ENCODE measurements around the gene PADI6. TPM values are rescaled to one million over a fixed set of nuclear protein-coding genes. Genes with fewer than 3 reads are reported as not detected.

The PADI6 gene
- total and polyA plus RNA-seq, 9 of the 15 experiments (the other 6 are each of a cell fraction or from before 2014, with no cell fraction given), result not detected

- POLR2A ChIA-PET, result interaction anchor here (0.8 to 2.4 kb wide), 6 partner anchors 8 to 328 kb away, joined by 3 to 14 read pairs (median 4); no protein-coding TSS in a partner anchor
- peaks cover 4% of the 10 kb centered on the region for H3K9me1 ChIP-seq (ENCODE audit: control insufficient read depth, insufficient read depth, low read length)
- ATAC-seq, result peak; percentile 6
- no peak overlapping the region for H3K27ac ChIP-seq (ENCODE audit: extremely low read depth, low read depth, low read length)
- H3K36me3 ChIP-seq (ENCODE audit: control insufficient read depth, insufficient read depth, low read length), result peaks cover 38% of the 10 kb centered on the region
- 21% methylated on average over 4 of the region's 6 CpGs for WGBS (ENCODE audit: insufficient coverage, low coverage, missing lambda C conversion rate)
- no peaks in the 10 kb centered on the region for H3K27me3 ChIP-seq (ENCODE audit: control insufficient read depth in 2 of 2, insufficient read depth in 2 of 2, low read length in 2 of 2)
- peak in 1 of 4 experiments; percentile 38 for DNase-seq (ENCODE audit: extremely low read depth in 1 of 4, low spot score in 3 of 4)
- no TSS peak for BruUV-seq (replicated peaks)
- no peaks in the 10 kb centered on the region for H3K79me2 ChIP-seq (ENCODE audit: control insufficient read depth, insufficient read depth, low read length)
- no peaks in the 10 kb centered on the region for H3K9me3 ChIP-seq (replicated peaks; ENCODE audit: control insufficient read depth, insufficient read depth, low read depth, low read length)
- CTCF ChIA-PET (ENCODE audit: low intra/inter-chr PET ratio), result no interaction called here
- intact Hi-C loops (cut with micrococcal nuclease), result loop anchor here (5.0 to 10.0 kb wide), 2 partner anchors 68 to 280 kb away; no protein-coding TSS in a partner anchor
- H3K4me1 ChIP-seq (replicated peaks in 1 of 2; ENCODE audit: control insufficient read depth in 2 of 2, insufficient read depth in 2 of 2, low read length in 2 of 2), result peaks cover 21 to 51% of the 10 kb centered on the region in 2 experiments; a peak in 4 of 5 replicates
- peaks cover 10% of the 10 kb centered on the region; the same call in 1 of the 2 replicates for H4K20me1 ChIP-seq (replicated peaks; ENCODE audit: control insufficient read depth, insufficient read depth, low read length)
- H3K4me3 ChIP-seq, result no peak overlapping the region
- no peak overlapping the region for H2AFZ ChIP-seq (ENCODE audit: low read depth, low read length)
- no peak for FAIRE-seq
- peak overlapping the region in 1 of 2 experiments; percentile 28; a peak in 2 of 4 replicates for H3K9ac ChIP-seq (ENCODE audit: insufficient read depth in 1 of 2, low read depth in 2 of 2, low read length in 2 of 2)
- in situ Hi-C loops (cut with MboI), result loop anchor here (10.0 kb wide), 1 partner anchor 280 kb away; no protein-coding TSS in a partner anchor
- H3K4me2 ChIP-seq (ENCODE audit: insufficient read depth, low read length), result no peak overlapping the region
- TF ChIP-seq ZNF384 (IDR thresholded peaks at IDR 0.05; ENCODE audit: low read depth, low read length), result 0 out of 2 replicates have a peak, but pooled peaks have one; percentile 23
- no peak for TF ChIP-seq ZBTB12 (CRISPR knock-in tag; IDR thresholded peaks at IDR 0.05)
- TF ChIP-seq MCM7 (IDR thresholded peaks at IDR 0.05), result no peak
- no peak for TF ChIP-seq ZBTB33 (CRISPR knock-in tag; IDR thresholded peaks at IDR 0.05)
- TF ChIP-seq SIN3A (IDR thresholded peaks at IDR 0.05; ENCODE audit: borderline replicate concordance in 2 of 2, control insufficient read depth in 1 of 2, low read depth in 2 of 2, low read length in 2 of 2), result no peak
- no peak for TF ChIP-seq TSHZ1 (CRISPR knock-in tag; IDR thresholded peaks at IDR 0.05)
- TF ChIP-seq PRMT5 (CRISPR knock-in tag; IDR thresholded peaks at IDR 0.05), result no peak
- TF ChIP-seq, protein P1, sequence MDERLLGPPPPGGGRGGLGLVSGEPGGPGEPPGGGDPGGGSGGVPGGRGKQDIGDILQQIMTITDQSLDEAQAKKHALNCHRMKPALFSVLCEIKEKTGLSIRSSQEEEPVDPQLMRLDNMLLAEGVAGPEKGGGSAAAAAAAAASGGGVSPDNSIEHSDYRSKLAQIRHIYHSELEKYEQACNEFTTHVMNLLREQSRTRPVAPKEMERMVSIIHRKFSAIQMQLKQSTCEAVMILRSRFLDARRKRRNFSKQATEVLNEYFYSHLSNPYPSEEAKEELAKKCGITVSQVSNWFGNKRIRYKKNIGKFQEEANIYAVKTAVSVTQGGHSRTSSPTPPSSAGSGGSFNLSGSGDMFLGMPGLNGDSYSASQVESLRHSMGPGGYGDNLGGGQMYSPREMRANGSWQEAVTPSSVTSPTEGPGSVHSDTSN (CRISPR knock-in tag; IDR thresholded peaks at IDR 0.05; ENCODE audit: low read depth), result no peak
- TF ChIP-seq, protein P1 (tag; conservative IDR thresholded peaks at IDR 0.05; ENCODE audit: low read depth), result no peak
- TF ChIP-seq ILF3 (IDR thresholded peaks at IDR 0.05; ENCODE audit: borderline replicate concordance), result no peak
Measured at GRCh38 chr1:17404820-17405219, 32.8 kb downstream of the PADI6 start.
